ENCODE results near the gene SF3B2. TPM values are rescaled to one million over a fixed set of nuclear protein-coding genes. Genes with fewer than 3 reads are reported as not detected.

Gene SF3B2
- total and polyA plus RNA-seq, 9 of the 15 experiments (the other 6 are each of a cell fraction or from before 2014, with no cell fraction given), result 58.3 to 248 (median 157) TPM

- no peak for TF ChIP-seq E2F6 (IDR thresholded peaks at IDR 0.05; ENCODE audit: borderline replicate concordance in 1 of 2, extremely low read depth in 1 of 2, insufficient read depth in 1 of 2, insufficient read length in 1 of 2, low read depth in 1 of 2, low read length in 1 of 2, poor library complexity in 1 of 2, severe bottlenecking in 1 of 2)
- peak; percentile 92; the same call in 1 of the 2 replicates for TF ChIP-seq KLF13 (tag; IDR thresholded peaks at IDR 0.05; ENCODE audit: borderline replicate concordance, low read depth)
- peak in 1 of 2 experiments; percentile 52; a peak in 1 of 4 replicates for TF ChIP-seq KDM1A (IDR thresholded peaks at IDR 0.05)
- TF ChIP-seq ZNF717 (CRISPR knock-in tag; IDR thresholded peaks at IDR 0.05), result no peak
- no peak for TF ChIP-seq SAP30 (IDR thresholded peaks at IDR 0.05; ENCODE audit: borderline replicate concordance, insufficient read depth, low read depth, low read length, poor library complexity, severe bottlenecking)
- no peak for TF ChIP-seq ATF6 (CRISPR knock-in tag; IDR thresholded peaks at IDR 0.05)
- no peak for TF ChIP-seq TAF15 (IDR thresholded peaks at IDR 0.05; ENCODE audit: low read depth, low read length)
- TF ChIP-seq KDM5B (IDR thresholded peaks at IDR 0.05; ENCODE audit: insufficient replicate concordance, low read depth, low read length), result no peak
- no peak for TF ChIP-seq ESRRB (CRISPR knock-in tag; IDR thresholded peaks at IDR 0.05; ENCODE audit: borderline replicate concordance)
- TF ChIP-seq NFE2 (IDR thresholded peaks at IDR 0.05; ENCODE audit: low read depth), result 0 out of 2 replicates have a peak, but pooled peaks have one; percentile 16
- TF ChIP-seq POLR2G (IDR thresholded peaks at IDR 0.05; ENCODE audit: low read depth, low read length), result no peak
- peak; percentile 73; the same call in 1 of the 2 replicates for TF ChIP-seq JUND (IDR thresholded peaks at IDR 0.05; ENCODE audit: borderline replicate concordance, low read depth, low read length)
- peak; percentile 70; the same call in 1 of the 3 replicates for TF ChIP-seq JUND (tag; IDR thresholded peaks at IDR 0.05; ENCODE audit: borderline replicate concordance, low read depth, low read length)
- TF ChIP-seq MYBL2 (IDR thresholded peaks at IDR 0.05; ENCODE audit: low read depth), result peak; percentile 72
- TF ChIP-seq MYBL2 (CRISPR knock-in tag; IDR thresholded peaks at IDR 0.05; ENCODE audit: borderline replicate concordance), result no peak
These were observed 28.1 kb downstream of the SF3B2 start (continued) for GRCh38 chr11:66080055-66080817.

Measured in K562 (cell line).